Measurements from ENCODE around the gene AUP1. TPM values are rescaled to one million over a fixed set of nuclear protein-coding genes. Genes with fewer than 3 reads are reported as not detected.

The AUP1 gene
- total RNA-seq, 2 donors from 2014 or later, result 42.3 to 97.1 TPM

GRCh38 chr2:74481961-74482800, 47.3 kb downstream of the AUP1 start:
- no peaks in the 10 kb centered on the region for H3K9me3 Mint-ChIP-seq
- peaks cover 17 to 24% of the 10 kb centered on the region in 2 donors for H3K36me3 Mint-ChIP-seq
- DNase-seq (ENCODE audit: low spot score in 2 of 2), result peak in 1 of 2 donors; percentile 61

GRCh38 chr2:74481431-74481830, 48.1 kb downstream of the AUP1 start:
- no peak for DNase-seq (ENCODE audit: low spot score in 2 of 2)
- Mint-ChIP-seq H3K36me3 (peaks cover 17 to 24% of the 10 kb centered on the region in 2 donors), H3K27ac (peak overlapping the region in 1 of 2 donors; percentile 87), H3K9me3 (no peaks in the 10 kb centered on the region)
- no peak for ATAC-seq

More at GRCh38 chr2:74481961-74482800, 47.3 kb downstream of the AUP1 start:
- H3K27ac Mint-ChIP-seq, result peak overlapping the region; percentile 87 to 97
- peak; percentile 57 for ATAC-seq

Other genes with a start within 250 kb of the AUP1 start
- gene SLC4A5, start 186.3 kb downstream of the AUP1 start, total RNA-seq, result 1 to 10 TPM in 1 of 2 donors, under 1 TPM in 1; 0.89 to 1.6 TPM
- gene DCTN1, start 149.4 kb downstream of the AUP1 start, total RNA-seq, result 10 to 100 TPM; 45.6 to 97.1 TPM
- 1 to 10 TPM; 2.1 to 6.4 TPM for gene C2orf81, start 108.1 kb downstream of the AUP1 start, total RNA-seq
- 100 to 1,000 TPM in 1 of 2 donors, 10 to 100 TPM in 1; 14.3 to 173 TPM for gene WDR54, start 108.0 kb downstream of the AUP1 start, total RNA-seq
- 1 to 10 TPM in 1 of 2 donors, under 1 TPM in 1; 0.91 to 4.6 TPM for gene RTKN, start 87.8 kb downstream of the AUP1 start, total RNA-seq
- gene INO80B, start 74.6 kb downstream of the AUP1 start, total RNA-seq, result 10 to 100 TPM; 26.2 to 50.3 TPM
- gene WBP1, start 71.3 kb downstream of the AUP1 start, total RNA-seq, result 10 to 100 TPM; 33.5 to 58.6 TPM
- 10 to 100 TPM; 61.8 to 64.7 TPM for gene MOGS, start 64.3 kb downstream of the AUP1 start, total RNA-seq
- 10 to 100 TPM; 82.4 to 99.4 TPM for gene MRPL53, start 57.0 kb downstream of the AUP1 start, total RNA-seq
- 10 to 100 TPM; 16.4 to 25.3 TPM for gene CCDC142, start 46.7 kb downstream of the AUP1 start, total RNA-seq
- gene TTC31, start 46.6 kb downstream of the AUP1 start, total RNA-seq, result 10 to 100 TPM; 30.3 to 35.0 TPM
- under 1 TPM; 0.36 to 0.39 TPM for gene LBX2, start 30.1 kb downstream of the AUP1 start, total RNA-seq
- gene PCGF1, start 22.0 kb downstream of the AUP1 start, total RNA-seq, result 10 to 100 TPM; 26.2 to 39.9 TPM
- gene TLX2, start 15.3 kb downstream of the AUP1 start, total RNA-seq, result under 1 TPM; 0.19 to 0.25 TPM
- gene DQX1, start 3.5 kb downstream of the AUP1 start, total RNA-seq, result 1 to 10 TPM in 1 of 2 donors, under 1 TPM in 1; 0.29 to 2.3 TPM
- 10 to 100 TPM; 57.5 to 84.4 TPM for gene HTRA2, start 227 bp upstream of the AUP1 start, total RNA-seq
- gene LOXL3, start 24.2 kb upstream of the AUP1 start, total RNA-seq, result 1 to 10 TPM in 1 of 2 donors, under 1 TPM in 1; 0.20 to 1.5 TPM
- gene DOK1, start 25.0 kb upstream of the AUP1 start, total RNA-seq, result 10 to 100 TPM; 23.6 to 25.6 TPM
- gene M1AP, start 118.6 kb upstream of the AUP1 start, total RNA-seq, result not detected
- 1 to 10 TPM; 4.7 to 4.8 TPM for gene SEMA4F, start 124.5 kb upstream of the AUP1 start, total RNA-seq